Inferior parietal cortex (tissue), 1 donor: ENCODE data around the gene SRCIN1.
"Not testable (repeated sequence)": the region's sequence is repeated elsewhere in the genome, so short reads cannot be mapped to it uniquely, and the experiment has no call there.

Experiments used
- DNase-seq: peaks from one replicate; pipeline ENCODE4 v3.0.0-alpha.2; 2016; ENCODE audit errors: extremely low spot score

Gene SRCIN1

GRCh38 chr17:38605841-38606645 is at the start of gene SRCIN1:
Gene SRCIN1 (minus strand): TSS chr17:38605952. CDS start chr17:38605705, 247 bp downstream.
- DNase-seq: no peak

- DNase-seq: no peak
These were observed 49.0 kb upstream of the SRCIN1 start for GRCh38 chr17:38654411-38655398.

GRCh38 chr17:38653679-38654078 is 47.9 kb upstream of the SRCIN1 start:
- DNase-seq: no peak

GRCh38 chr17:38653230-38653629 is 47.5 kb upstream of the SRCIN1 start:
- DNase-seq: no peak

GRCh38 chr17:38650653-38651173 is 45.0 kb upstream of the SRCIN1 start:
- DNase-seq: not testable (repeated sequence)

GRCh38 chr17:38637951-38638350 is 32.2 kb upstream of the SRCIN1 start:
- DNase-seq: no peak

- no peak for DNase-seq
These were observed 30.3 kb upstream of the SRCIN1 start for GRCh38 chr17:38636054-38636453.

GRCh38 chr17:38632334-38632733 is 26.6 kb upstream of the SRCIN1 start:
- no peak for DNase-seq

- no peak for DNase-seq
These were observed 22.7 kb upstream of the SRCIN1 start for GRCh38 chr17:38628441-38628840.

GRCh38 chr17:38627957-38628356 is 22.2 kb upstream of the SRCIN1 start:
- DNase-seq: no peak

GRCh38 chr17:38626606-38627226 is 21.0 kb upstream of the SRCIN1 start:
- DNase-seq: not testable (repeated sequence)

GRCh38 chr17:38625482-38625881 is 19.7 kb upstream of the SRCIN1 start:
- no peak for DNase-seq

GRCh38 chr17:38624782-38625355 is 19.1 kb upstream of the SRCIN1 start:
- DNase-seq: not testable (repeated sequence)

- DNase-seq: no peak
These were observed 15.8 kb upstream of the SRCIN1 start for GRCh38 chr17:38621538-38621937.

GRCh38 chr17:38620551-38621277 is 15.0 kb upstream of the SRCIN1 start:
- no peak for DNase-seq

GRCh38 chr17:38619937-38620550 is 14.3 kb upstream of the SRCIN1 start:
- no peak for DNase-seq

GRCh38 chr17:38619451-38619795 is 13.7 kb upstream of the SRCIN1 start:
- DNase-seq: no peak

GRCh38 chr17:38617967-38618760 is 12.4 kb upstream of the SRCIN1 start:
- DNase-seq: no peak

GRCh38 chr17:38617074-38617860 is 11.5 kb upstream of the SRCIN1 start:
- DNase-seq: no peak
